ENCODE data around the gene TRIM44. TPM values are rescaled to one million over a fixed set of nuclear protein-coding genes. Genes with fewer than 3 reads are reported as not detected.
"Not testable (repeated sequence)": the region's sequence is repeated elsewhere in the genome, so short reads cannot be mapped to it uniquely, and the experiment has no call there.

Gene TRIM44
- total RNA-seq, 1 donor from 2014 or later: 9.7 TPM

DNA sequence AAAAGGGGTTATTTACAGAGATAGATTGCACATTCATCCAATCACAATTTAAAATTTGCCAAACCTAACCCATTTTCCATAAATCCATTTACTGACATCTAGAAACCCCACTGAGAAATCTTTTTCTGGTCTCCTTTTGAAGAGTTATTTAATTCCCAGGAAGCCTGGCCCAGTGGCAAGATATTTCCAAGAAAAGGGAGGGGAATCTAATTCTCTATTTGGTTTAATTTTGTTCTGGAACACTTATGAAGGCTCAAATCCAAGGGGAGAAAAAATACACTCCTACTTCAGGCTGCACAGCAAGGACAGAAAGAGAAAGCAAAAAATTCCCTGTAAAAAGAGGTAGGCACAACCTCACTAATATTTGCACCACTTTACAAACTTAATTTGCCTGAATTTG lies 193.1 kb downstream of the TRIM44 start:
- no peak for FAIRE-seq
- DNase-seq (ENCODE audit: low read depth): no peak
- H3K36me3 ChIP-seq (ENCODE audit: control insufficient read depth, insufficient read depth, low read length): no peaks in the 10 kb centered on the region
- TF ChIP-seq, protein P1, sequence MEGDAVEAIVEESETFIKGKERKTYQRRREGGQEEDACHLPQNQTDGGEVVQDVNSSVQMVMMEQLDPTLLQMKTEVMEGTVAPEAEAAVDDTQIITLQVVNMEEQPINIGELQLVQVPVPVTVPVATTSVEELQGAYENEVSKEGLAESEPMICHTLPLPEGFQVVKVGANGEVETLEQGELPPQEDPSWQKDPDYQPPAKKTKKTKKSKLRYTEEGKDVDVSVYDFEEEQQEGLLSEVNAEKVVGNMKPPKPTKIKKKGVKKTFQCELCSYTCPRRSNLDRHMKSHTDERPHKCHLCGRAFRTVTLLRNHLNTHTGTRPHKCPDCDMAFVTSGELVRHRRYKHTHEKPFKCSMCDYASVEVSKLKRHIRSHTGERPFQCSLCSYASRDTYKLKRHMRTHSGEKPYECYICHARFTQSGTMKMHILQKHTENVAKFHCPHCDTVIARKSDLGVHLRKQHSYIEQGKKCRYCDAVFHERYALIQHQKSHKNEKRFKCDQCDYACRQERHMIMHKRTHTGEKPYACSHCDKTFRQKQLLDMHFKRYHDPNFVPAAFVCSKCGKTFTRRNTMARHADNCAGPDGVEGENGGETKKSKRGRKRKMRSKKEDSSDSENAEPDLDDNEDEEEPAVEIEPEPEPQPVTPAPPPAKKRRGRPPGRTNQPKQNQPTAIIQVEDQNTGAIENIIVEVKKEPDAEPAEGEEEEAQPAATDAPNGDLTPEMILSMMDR (IDR thresholded peaks at IDR 0.05; ENCODE audit: insufficient read depth, low read length, severe bottlenecking): no peak
- no peak overlapping the region for H3K4me3 ChIP-seq (ENCODE audit: low read depth, low read length)
- no peaks in the 10 kb centered on the region for H3K27me3 ChIP-seq (ENCODE audit: control insufficient read depth, insufficient read depth, low read length)

- TF ChIP-seq, protein P1 (IDR thresholded peaks at IDR 0.05; ENCODE audit: insufficient read depth, low read length, severe bottlenecking): no peak
- Histone ChIP-seq H3K36me3 (ENCODE audit: control insufficient read depth, insufficient read depth, low read length) (no peaks in the 10 kb centered on the region), H3K4me3 (ENCODE audit: low read depth, low read length) (no peak overlapping the region), H3K27me3 (ENCODE audit: control insufficient read depth, insufficient read depth, low read length) (no peaks in the 10 kb centered on the region)
- no peak for DNase-seq (ENCODE audit: low read depth)
- FAIRE-seq: no peak
Measured at GRCh38 chr11:35856259-35856658, 193.7 kb downstream of the TRIM44 start.

DNA sequence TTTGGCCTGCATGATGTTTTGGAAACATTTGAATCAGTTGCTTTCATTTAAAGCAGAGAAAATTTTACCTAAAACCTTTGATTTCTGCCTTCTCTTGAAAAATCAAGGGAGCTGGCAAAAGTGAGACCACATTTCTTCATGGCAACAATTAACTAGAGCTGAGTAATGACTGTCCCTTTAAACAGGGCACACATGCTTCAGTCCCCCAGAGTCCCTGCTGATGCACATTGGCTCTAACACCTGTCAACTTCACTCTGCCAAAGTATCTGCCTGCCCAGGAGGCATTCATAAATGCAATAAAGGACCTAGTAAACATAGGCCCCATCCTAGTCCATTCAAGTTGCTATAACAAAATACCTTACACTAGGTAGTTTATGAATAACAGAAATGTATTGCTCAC lies 194.2 kb downstream of the TRIM44 start:
- no peak for DNase-seq (ENCODE audit: low read depth)
- H3K4me3 ChIP-seq (ENCODE audit: low read depth, low read length): no peak overlapping the region
- no peaks in the 10 kb centered on the region for H3K36me3 ChIP-seq (ENCODE audit: control insufficient read depth, insufficient read depth, low read length)
- TF ChIP-seq, protein P1 (IDR thresholded peaks at IDR 0.05; ENCODE audit: insufficient read depth, low read length, severe bottlenecking): no peak
- H3K27me3 ChIP-seq (ENCODE audit: control insufficient read depth, insufficient read depth, low read length): no peaks in the 10 kb centered on the region
- no peak for FAIRE-seq

DNA sequence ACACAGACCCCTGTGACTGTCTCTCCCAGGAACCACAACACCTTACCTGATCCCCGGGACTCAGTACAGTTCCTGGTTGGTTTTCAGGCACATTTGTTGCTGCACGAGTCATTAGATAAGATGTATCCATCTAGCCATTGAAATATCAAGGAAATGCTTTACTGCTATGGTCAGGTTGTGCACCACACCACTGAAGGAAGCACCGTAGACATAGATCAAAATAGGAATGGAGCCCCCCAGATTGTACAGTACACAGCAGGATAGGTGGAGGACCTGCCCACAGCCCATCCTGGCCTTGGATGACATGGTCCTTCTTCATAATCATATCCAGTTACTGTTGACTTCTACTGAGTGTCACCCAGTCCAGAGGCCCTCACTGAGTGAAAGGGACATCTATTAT lies 195.3 kb downstream of the TRIM44 start:
- TF ChIP-seq, protein P1 (IDR thresholded peaks at IDR 0.05; ENCODE audit: insufficient read depth, low read length, severe bottlenecking): no peak
- no peaks in the 10 kb centered on the region for H3K36me3 ChIP-seq (ENCODE audit: control insufficient read depth, insufficient read depth, low read length)
- DNase-seq (ENCODE audit: low read depth): no peak
- no peak overlapping the region for H3K4me3 ChIP-seq (ENCODE audit: low read depth, low read length)
- FAIRE-seq: no peak
- no peaks in the 10 kb centered on the region for H3K27me3 ChIP-seq (ENCODE audit: control insufficient read depth, insufficient read depth, low read length)

DNA sequence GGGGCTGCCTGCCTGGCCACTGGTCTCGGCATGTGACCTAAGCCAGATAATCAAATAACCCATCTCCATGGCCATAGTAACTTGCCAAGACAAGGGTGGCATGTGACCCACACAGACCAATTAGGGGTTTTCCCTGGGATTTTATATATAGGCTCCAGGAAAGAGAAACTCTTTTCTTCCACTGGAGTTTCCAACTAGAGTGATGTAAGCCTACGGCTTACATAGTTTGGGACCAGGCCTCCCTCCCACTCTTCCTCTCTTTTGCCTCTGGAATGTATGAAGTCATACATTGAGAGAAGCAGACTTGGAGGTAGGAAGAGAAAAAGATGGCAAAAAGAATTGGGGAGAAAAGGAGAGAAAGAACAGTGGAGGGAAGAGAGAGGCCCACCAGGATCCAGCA lies 196.7 kb downstream of the TRIM44 start:
- Histone ChIP-seq H3K36me3 (ENCODE audit: control insufficient read depth, insufficient read depth, low read length) (no peaks in the 10 kb centered on the region), H3K27me3 (ENCODE audit: control insufficient read depth, insufficient read depth, low read length) (no peaks in the 10 kb centered on the region), H3K4me3 (ENCODE audit: low read depth, low read length) (no peak overlapping the region)
- FAIRE-seq (no peak), DNase-seq (ENCODE audit: low read depth) (no peak)
- TF ChIP-seq, protein P1 (IDR thresholded peaks at IDR 0.05; ENCODE audit: insufficient read depth, low read length, severe bottlenecking): no peak

DNA sequence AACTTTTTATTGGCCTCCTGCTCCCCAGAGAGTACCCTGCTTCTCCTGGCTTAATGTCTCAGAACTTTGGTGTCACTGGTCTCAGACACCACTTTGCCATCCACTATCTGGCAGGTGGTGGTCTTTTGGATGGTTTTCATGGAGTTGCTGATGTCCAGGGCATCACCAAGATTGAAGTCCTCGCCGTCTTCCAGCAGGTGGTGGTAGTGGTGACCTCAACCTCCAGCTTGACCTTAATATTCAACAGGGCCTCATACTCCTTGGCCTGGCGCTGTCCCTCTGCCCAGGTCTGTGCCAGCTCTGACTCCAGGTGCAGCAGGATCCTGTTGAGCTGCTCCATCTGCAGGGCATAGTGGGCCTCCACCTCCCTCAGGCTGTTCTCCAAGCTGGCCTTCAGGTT lies 197.6 kb downstream of the TRIM44 start:
- peak; percentile 58 for FAIRE-seq
- H3K27me3 ChIP-seq (ENCODE audit: control insufficient read depth, insufficient read depth, low read length); H3K4me3 ChIP-seq (ENCODE audit: low read depth, low read length); H3K36me3 ChIP-seq (ENCODE audit: control insufficient read depth, insufficient read depth, low read length); DNase-seq (ENCODE audit: low read depth): not testable (repeated sequence)
